Activated naive CD8-positive, alpha-beta T cell treated with anti-CD3 and anti-CD28 coated beads for 36 hours (primary cell): ENCODE measurements around the gene HLA-DOA. TPM values are rescaled to one million over a fixed set of nuclear protein-coding genes. Genes with fewer than 3 reads are reported as not detected.

Experiments
- DNase-seq: peaks from one replicate; pipeline ENCODE4 v3.0.0; 2021
- H3K27ac Mint-ChIP-seq: one replicate; pipeline ENCODE4 v1.8.0; 2022; ENCODE audit warnings: mild to moderate bottlenecking, moderate library complexity, mixed read lengths
- H3K27me3 Mint-ChIP-seq: one replicate; pipeline ENCODE4 v1.8.0; 2022; ENCODE audit warnings: mild to moderate bottlenecking, mixed read lengths
- H3K36me3 Mint-ChIP-seq: one replicate; pipeline ENCODE4 v1.8.0; 2021; ENCODE audit warnings: mild to moderate bottlenecking, mixed read lengths
- H3K4me1 Mint-ChIP-seq: one replicate; pipeline ENCODE4 v1.8.0; 2021; ENCODE audit warnings: mixed read lengths
- H3K4me3 Mint-ChIP-seq: one replicate; pipeline ENCODE4 v1.8.0; 2022; ENCODE audit warnings: mild to moderate bottlenecking, moderate library complexity, mixed read lengths
- H3K9me3 Mint-ChIP-seq: one replicate; pipeline ENCODE4 v1.8.0; 2022; ENCODE audit warnings: mixed read lengths
- total RNA-seq, 2 experiments: library from RNA; stranded (reverse); gene quantifications; one replicate each; pipeline ENCODE4 v1.2.3, GENCODE V29; 2021

Gene HLA-DOA
- total RNA-seq, 2 experiments from 2014 or later, result 9.8 to 9.9 TPM

DNA sequence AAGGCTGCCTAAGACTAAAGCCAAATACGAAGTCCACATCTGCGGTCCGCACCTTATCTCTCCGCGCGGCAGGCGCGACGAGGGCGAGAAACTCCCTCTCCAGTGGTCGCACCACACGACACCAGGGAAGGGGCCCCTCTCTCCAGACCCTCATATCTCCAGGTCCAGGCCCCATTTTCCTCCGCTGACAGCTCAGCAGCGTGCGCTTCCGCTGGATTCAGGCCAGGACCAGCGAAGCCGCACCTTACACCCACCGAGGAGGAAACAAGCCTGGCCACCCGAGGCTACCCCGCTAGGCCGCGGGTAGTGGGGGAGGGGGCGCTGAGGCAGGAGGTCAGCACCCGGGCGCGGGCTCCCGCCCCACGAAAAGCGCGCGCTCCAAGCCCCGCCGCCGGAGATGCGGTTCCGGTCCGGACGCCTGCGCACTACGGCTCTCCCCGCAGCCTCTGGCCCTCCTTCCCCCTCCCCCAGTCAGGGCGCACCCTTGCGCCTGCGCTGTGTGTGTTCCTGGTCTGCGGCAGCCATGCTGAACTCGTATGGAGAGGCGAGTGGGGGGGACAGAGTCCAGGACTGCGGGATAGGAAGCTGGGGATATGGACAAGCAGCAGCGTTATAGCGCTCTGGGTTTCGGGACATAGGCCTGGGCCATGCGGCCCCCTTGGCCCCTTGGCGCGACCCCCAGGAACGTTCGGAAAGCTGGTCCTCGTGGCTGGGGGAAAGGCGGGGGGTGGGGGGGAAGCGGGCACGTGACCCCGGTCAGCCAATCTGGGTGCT is 41.1 kb downstream of the HLA-DOA start, which contains the start of gene BRD2:
BRD2 (plus strand) TSS at position 502 of the 774 bp plus-strand sequence. CDS start 4,305 bp downstream, outside the sequence.
- H3K9me3 Mint-ChIP-seq, result no peaks in the 10 kb centered on the region

DNA sequence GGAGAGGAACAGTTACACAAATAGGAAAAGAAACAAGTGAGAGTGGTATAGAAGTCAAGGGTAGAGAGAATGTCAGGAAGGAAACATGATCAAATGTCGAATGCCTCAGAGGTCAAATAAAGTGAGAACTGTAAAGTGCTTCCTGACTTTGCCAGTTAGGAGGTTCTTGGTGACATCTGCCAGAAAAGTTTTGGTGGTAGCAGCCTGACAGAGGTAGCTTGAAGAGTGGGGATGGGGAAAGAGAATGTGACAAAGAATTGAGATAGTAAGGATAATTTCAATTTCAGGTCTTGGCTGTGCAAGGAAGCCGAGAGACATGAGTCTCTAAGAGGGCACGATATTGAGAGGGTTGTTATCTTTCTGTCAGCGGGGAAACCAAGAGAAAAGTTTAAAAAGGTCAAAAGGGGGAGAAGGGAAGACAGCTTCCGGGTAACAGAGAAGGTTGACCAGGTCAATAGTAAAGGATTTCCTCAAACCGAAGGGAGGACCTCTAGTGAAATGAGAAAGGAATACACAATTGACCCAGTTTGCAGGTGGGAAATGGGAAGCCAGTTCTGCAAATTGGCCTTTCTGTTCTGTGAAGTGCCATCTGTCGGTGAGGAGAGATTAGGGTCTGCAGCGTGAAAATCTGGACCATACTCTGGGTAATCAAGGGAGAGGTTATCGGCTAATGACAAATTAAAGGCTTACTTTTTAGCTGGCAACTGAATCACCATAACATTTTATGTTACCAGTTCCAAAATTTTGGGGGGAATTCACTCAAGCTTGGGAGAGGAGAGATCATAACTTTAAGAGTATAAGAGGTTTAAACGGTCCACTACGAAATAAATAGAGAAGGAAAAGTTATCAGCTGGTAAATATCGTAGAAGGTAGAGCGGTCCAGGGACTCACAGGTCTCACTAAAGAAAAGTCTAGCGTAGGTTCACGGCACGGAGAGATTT is 42.0 kb downstream of the HLA-DOA start:
- H3K4me3 Mint-ChIP-seq, result peak overlapping the region; percentile 94
- peaks cover 40% of the 10 kb centered on the region for H3K4me1 Mint-ChIP-seq
- no peaks in the 10 kb centered on the region for H3K27me3 Mint-ChIP-seq
- H3K36me3 Mint-ChIP-seq, result peaks cover 56% of the 10 kb centered on the region
- peak overlapping the region; percentile 98 for H3K27ac Mint-ChIP-seq
- H3K9me3 Mint-ChIP-seq, result no peaks in the 10 kb centered on the region
- DNase-seq, result no peak

More for the DNA sequence above, 41.1 kb downstream of the HLA-DOA start, which contains the start of gene BRD2:
- H3K36me3 Mint-ChIP-seq, result peaks cover 63% of the 10 kb centered on the region
- peak within 1 kb of the TSS; percentile 94 for H3K4me3 Mint-ChIP-seq
- H3K4me1 Mint-ChIP-seq, result peaks cover 35% of the 10 kb centered on the region
- H3K27ac Mint-ChIP-seq, result peak within 1 kb of the TSS; percentile 98
- H3K27me3 Mint-ChIP-seq, result no peaks in the 10 kb centered on the region
- peak; percentile 98 for DNase-seq

- Mint-ChIP-seq H3K27me3 (no peaks in the 10 kb centered on the region), H3K4me1 (peaks cover 57% of the 10 kb centered on the region), H3K27ac (no peak overlapping the region), H3K9me3 (peaks cover 4% of the 10 kb centered on the region), H3K36me3 (peaks cover 46% of the 10 kb centered on the region), H3K4me3 (no peak overlapping the region)
- DNase-seq, result no peak
Measured at GRCh38 chr6:32964776-32965175, 44.6 kb downstream of the HLA-DOA start.

- H3K36me3 Mint-ChIP-seq, result peaks cover 41% of the 10 kb centered on the region
- no peaks in the 10 kb centered on the region for H3K27me3 Mint-ChIP-seq
- H3K4me3 Mint-ChIP-seq, result no peak overlapping the region
- no peak for DNase-seq
- no peak overlapping the region for H3K27ac Mint-ChIP-seq
- H3K9me3 Mint-ChIP-seq, result peaks cover 4% of the 10 kb centered on the region
- peaks cover 60% of the 10 kb centered on the region for H3K4me1 Mint-ChIP-seq
Measured at GRCh38 chr6:32963866-32964265, 45.5 kb downstream of the HLA-DOA start.

- Mint-ChIP-seq H3K9me3 (peaks cover 4% of the 10 kb centered on the region), H3K4me1 (peaks cover 63% of the 10 kb centered on the region), H3K4me3 (no peak overlapping the region), H3K36me3 (peaks cover 38% of the 10 kb centered on the region), H3K27me3 (no peaks in the 10 kb centered on the region), H3K27ac (no peak overlapping the region)
- DNase-seq, result no peak
Measured at GRCh38 chr6:32962213-32962826, 47.1 kb downstream of the HLA-DOA start.

DNA sequence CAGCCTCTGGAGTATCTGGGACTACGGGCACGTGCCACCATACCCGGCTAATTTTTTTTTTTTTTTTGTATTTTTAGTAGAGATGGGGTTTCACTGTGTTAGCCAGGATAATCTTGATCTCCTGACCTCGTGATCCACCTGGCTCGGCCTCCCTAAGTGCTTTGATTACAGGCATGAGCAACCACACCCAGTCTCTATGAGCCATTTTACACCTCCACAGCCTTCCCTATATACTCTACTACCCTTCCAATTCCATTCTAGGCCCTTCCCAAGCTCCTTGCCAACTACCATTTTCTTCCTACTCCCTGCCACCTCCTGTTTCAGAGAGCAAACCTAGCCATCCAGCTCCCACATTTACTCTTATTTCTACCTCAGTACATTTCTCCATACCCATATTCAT is 48.8 kb downstream of the HLA-DOA start:
- no peaks in the 10 kb centered on the region for H3K27me3 Mint-ChIP-seq
- no peak overlapping the region for H3K4me3 Mint-ChIP-seq
- no peak for DNase-seq
- H3K9me3 Mint-ChIP-seq, result peaks cover 4% of the 10 kb centered on the region
- H3K4me1 Mint-ChIP-seq, result peaks cover 59% of the 10 kb centered on the region
- no peak overlapping the region for H3K27ac Mint-ChIP-seq
- H3K36me3 Mint-ChIP-seq, result peaks cover 33% of the 10 kb centered on the region

- no peaks in the 10 kb centered on the region for H3K27me3 Mint-ChIP-seq
- peak overlapping the region; percentile 39 for H3K27ac Mint-ChIP-seq
- peaks cover 60% of the 10 kb centered on the region for H3K4me1 Mint-ChIP-seq
Measured at GRCh38 chr6:32956176-32956575, 53.2 kb downstream of the HLA-DOA start.

DNA sequence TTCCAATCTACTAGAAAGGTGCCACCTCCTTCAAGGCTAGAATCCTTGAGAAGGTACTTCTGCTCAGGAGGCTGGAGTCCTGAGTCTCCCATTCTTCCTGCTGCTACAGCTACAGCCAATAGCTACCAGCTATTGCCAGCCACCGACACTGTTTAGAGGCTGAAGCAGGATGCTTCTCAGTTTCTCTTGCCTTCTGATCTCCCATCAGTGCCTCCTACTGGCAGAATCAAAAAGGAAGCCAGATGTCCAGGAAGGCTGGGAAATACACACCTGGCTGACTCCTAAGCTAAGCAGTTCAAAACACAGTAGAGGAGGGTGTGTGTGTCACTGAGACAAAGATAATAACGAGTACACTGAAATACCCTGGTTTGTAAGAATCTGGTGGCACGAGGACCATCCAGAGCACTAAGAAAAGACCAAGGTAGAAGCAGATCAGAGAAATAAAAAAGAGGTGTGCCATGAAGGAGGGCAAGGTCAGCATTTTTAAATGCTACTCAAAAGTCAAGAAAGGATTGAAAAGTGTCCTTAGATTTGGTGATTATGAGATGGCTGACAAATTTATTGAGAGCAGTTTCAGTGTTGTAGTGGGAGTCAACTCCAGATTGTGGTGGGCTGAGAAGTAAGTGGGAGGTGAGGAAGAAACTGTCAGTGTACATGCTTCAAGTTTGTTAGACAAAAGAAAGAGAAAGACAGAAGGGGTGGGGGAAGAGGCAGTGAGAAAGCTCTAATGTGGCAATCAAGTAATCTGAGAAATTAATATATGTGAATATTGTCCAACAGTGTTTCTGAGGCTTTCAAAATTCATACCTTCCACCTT is 54.2 kb downstream of the HLA-DOA start:
- H3K9me3 Mint-ChIP-seq, result no peaks in the 10 kb centered on the region
- H3K4me1 Mint-ChIP-seq, result peaks cover 59% of the 10 kb centered on the region
- no peak for DNase-seq
- peaks cover 5% of the 10 kb centered on the region for H3K36me3 Mint-ChIP-seq
- no peaks in the 10 kb centered on the region for H3K27me3 Mint-ChIP-seq
- peak overlapping the region; percentile 57 for H3K27ac Mint-ChIP-seq
- peak overlapping the region; percentile 4 for H3K4me3 Mint-ChIP-seq

More at GRCh38 chr6:32956176-32956575, 53.2 kb downstream of the HLA-DOA start:
- DNase-seq, result no peak
- Mint-ChIP-seq H3K4me3 (no peak overlapping the region), H3K36me3 (peaks cover 9% of the 10 kb centered on the region), H3K9me3 (peaks cover under 1% of the 10 kb centered on the region)

DNA sequence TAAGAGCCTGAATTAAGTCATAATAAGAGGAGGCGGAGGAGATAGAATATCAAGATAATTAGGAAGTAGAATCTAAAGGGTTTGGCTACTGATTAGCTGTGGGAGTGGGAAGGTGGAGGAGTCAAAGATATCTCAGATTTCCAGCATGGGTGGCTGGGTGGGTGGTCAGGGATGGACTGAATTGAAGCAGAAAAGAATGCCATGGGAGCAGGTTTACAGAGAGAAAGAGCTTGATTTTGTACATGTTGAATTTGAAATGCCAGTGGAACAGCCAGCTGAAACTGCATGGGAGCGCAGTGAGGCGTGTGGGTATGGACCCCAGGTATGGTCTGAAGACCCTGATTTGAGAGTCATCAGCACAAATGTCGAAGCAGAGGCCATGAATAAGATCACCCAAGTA is 55.1 kb downstream of the HLA-DOA start:
- Mint-ChIP-seq H3K4me1 (peaks cover 61% of the 10 kb centered on the region), H3K9me3 (no peaks in the 10 kb centered on the region), H3K36me3 (peaks cover 2% of the 10 kb centered on the region), H3K27me3 (no peaks in the 10 kb centered on the region), H3K4me3 (no peak overlapping the region), H3K27ac (no peak overlapping the region)
- no peak for DNase-seq

Other genes starting within 250 kb of the HLA-DOA start
- gene HLA-DQB2, start 246.1 kb downstream of the HLA-DOA start, total RNA-seq, result under 1 TPM in 1 of 2 experiments, not detected in 1; 0.54 TPM
- 1 to 10 TPM; 1.9 to 2.1 TPM for gene HLA-DOB, start 192.6 kb downstream of the HLA-DOA start, total RNA-seq
- gene TAP2, start 170.9 kb downstream of the HLA-DOA start, total RNA-seq, result 100 to 1,000 TPM; 216 to 226 TPM
- 100 to 1,000 TPM; 385 to 393 TPM for gene PSMB8, start 165.5 kb downstream of the HLA-DOA start, total RNA-seq
- 100 to 1,000 TPM; 337 to 356 TPM for gene TAP1, start 155.9 kb downstream of the HLA-DOA start, total RNA-seq
- gene PSMB9, start 155.4 kb downstream of the HLA-DOA start, total RNA-seq, result 100 to 1,000 TPM; 315 to 316 TPM
- gene HLA-DMB, start 68.6 kb downstream of the HLA-DOA start, total RNA-seq, result 1 to 10 TPM; 4.6 to 6.1 TPM
- gene HLA-DMA, start 56.5 kb downstream of the HLA-DOA start, total RNA-seq, result 10 to 100 TPM; 15.8 to 16.9 TPM
- 100 to 1,000 TPM; 298 to 335 TPM for gene BRD2, start 41.0 kb downstream of the HLA-DOA start, total RNA-seq
- 10 to 100 TPM; 14.7 to 16.3 TPM for gene HLA-DPA1, start 64.1 kb upstream of the HLA-DOA start, total RNA-seq
- gene HLA-DPB1, start 66.4 kb upstream of the HLA-DOA start, total RNA-seq, result 1 to 10 TPM; 8.2 to 9.3 TPM
- 1 to 10 TPM; 1.0 to 1.1 TPM for gene COL11A2, start 182.9 kb upstream of the HLA-DOA start, total RNA-seq
- gene RXRB, start 191.1 kb upstream of the HLA-DOA start, total RNA-seq, result 10 to 100 TPM; 40.4 to 42.1 TPM
- gene SLC39A7, start 191.3 kb upstream of the HLA-DOA start, total RNA-seq, result 10 to 100 TPM; 51.0 to 55.6 TPM
- 10 to 100 TPM; 31.1 to 32.6 TPM for gene HSD17B8, start 195.1 kb upstream of the HLA-DOA start, total RNA-seq
- 10 to 100 TPM; 35.3 to 35.8 TPM for gene RING1, start 198.9 kb upstream of the HLA-DOA start, total RNA-seq